ENCODE measurements around the gene ADAMTS2. TPM values are rescaled to one million over a fixed set of nuclear protein-coding genes. Genes with fewer than 3 reads are reported as not detected.

The ADAMTS2 gene
- total RNA-seq, 2 experiments from 2014 or later = not detected

DNA sequence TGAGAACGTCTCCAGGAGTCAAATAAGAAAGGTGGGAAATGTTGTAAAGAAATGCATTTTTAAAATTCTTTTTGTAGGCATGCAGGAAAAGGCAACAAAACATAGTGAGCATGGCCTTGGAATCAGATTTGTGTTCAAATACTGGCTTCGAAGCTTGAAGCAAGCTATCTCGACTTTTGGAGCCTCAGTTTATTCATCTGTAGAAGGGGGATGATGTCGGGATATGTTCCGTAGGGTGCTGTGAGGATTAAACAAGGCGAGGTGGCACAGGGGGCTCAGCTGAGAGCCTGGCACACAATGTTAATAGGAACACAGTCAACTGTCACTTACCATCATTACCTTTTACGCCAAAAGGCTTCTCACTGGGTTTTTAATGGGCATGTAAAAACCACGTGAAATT lies 4.8 kb downstream of the ADAMTS2 start:
- DNase-seq = no peak
- Histone ChIP-seq H3K27me3 (ENCODE audit: control insufficient read depth in 1 of 2, insufficient read depth in 2 of 2, low read length in 2 of 2) (peaks cover 18 to 29% of the 10 kb centered on the region in 2 experiments), H3K4me3 (ENCODE audit: low read length) (no peak overlapping the region), H3K27ac (ENCODE audit: low read depth in 1 of 2, low read length in 2 of 2) (no peak overlapping the region), H3K36me3 (ENCODE audit: insufficient read depth, low read length) (no peaks in the 10 kb centered on the region), H3K9me3 (ENCODE audit: control insufficient read depth in 1 of 2, insufficient read depth in 1 of 2, low read length in 2 of 2) (peaks cover 0 to 7% of the 10 kb centered on the region in 2 experiments), H3K4me1 (ENCODE audit: insufficient read depth, low read length) (peaks cover 6% of the 10 kb centered on the region)
- POLR2A ChIA-PET = no interaction called here
- Mint-ChIP-seq H3K9me3 (no peaks in the 10 kb centered on the region), H3K36me3 (ENCODE audit: low read depth) (no peaks in the 10 kb centered on the region), H3K27me3 (peaks cover 37% of the 10 kb centered on the region), H3K4me3 (no peak overlapping the region), H3K27ac (no peak overlapping the region), H3K4me1 (ENCODE audit: low read depth) (peaks cover 7% of the 10 kb centered on the region)
- TF ChIP-seq, protein P1, sequence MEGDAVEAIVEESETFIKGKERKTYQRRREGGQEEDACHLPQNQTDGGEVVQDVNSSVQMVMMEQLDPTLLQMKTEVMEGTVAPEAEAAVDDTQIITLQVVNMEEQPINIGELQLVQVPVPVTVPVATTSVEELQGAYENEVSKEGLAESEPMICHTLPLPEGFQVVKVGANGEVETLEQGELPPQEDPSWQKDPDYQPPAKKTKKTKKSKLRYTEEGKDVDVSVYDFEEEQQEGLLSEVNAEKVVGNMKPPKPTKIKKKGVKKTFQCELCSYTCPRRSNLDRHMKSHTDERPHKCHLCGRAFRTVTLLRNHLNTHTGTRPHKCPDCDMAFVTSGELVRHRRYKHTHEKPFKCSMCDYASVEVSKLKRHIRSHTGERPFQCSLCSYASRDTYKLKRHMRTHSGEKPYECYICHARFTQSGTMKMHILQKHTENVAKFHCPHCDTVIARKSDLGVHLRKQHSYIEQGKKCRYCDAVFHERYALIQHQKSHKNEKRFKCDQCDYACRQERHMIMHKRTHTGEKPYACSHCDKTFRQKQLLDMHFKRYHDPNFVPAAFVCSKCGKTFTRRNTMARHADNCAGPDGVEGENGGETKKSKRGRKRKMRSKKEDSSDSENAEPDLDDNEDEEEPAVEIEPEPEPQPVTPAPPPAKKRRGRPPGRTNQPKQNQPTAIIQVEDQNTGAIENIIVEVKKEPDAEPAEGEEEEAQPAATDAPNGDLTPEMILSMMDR (IDR thresholded peaks at IDR 0.05) = no peak
- CTCF ChIA-PET = no interaction called here
- intact Hi-C loops (cut with DNase I, micrococcal nuclease) = no loop called here
- ATAC-seq (ENCODE audit: poor library complexity) = no peak

DNA sequence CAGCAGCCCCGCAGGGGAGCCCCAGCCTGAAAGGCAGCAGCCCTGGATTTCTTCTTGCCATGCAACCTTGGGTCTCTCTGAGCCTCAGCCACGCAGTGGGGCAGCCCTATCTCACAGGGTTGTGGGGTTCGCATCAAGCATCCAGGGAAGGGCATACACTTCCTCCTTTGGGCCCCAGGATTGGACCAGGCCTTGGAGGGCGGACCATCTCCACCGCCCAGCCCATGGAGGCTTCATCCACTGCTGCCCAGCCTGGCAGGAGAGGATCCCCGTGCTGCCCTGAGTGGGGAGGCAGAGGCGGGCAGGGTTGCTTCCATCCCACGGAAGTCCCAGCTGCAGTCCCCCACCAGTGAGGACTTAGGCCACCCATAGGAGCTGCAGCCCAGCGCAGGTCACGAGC lies 5.3 kb downstream of the ADAMTS2 start:
- Histone ChIP-seq H3K4me1 (ENCODE audit: insufficient read depth, low read length) (peaks cover 6% of the 10 kb centered on the region), H3K36me3 (ENCODE audit: insufficient read depth, low read length) (no peaks in the 10 kb centered on the region), H3K27me3 (ENCODE audit: control insufficient read depth in 1 of 2, insufficient read depth in 2 of 2, low read length in 2 of 2) (peaks cover 18 to 29% of the 10 kb centered on the region in 2 experiments), H3K4me3 (ENCODE audit: low read length) (no peak overlapping the region), H3K9me3 (ENCODE audit: control insufficient read depth in 1 of 2, insufficient read depth in 1 of 2, low read length in 2 of 2) (peaks cover 0 to 7% of the 10 kb centered on the region in 2 experiments), H3K27ac (ENCODE audit: low read depth in 1 of 2, low read length in 2 of 2) (no peak overlapping the region)
- Mint-ChIP-seq H3K9me3 (no peaks in the 10 kb centered on the region), H3K27me3 (peaks cover 37% of the 10 kb centered on the region), H3K4me3 (no peak overlapping the region), H3K4me1 (ENCODE audit: low read depth) (peaks cover 7% of the 10 kb centered on the region), H3K27ac (no peak overlapping the region), H3K36me3 (ENCODE audit: low read depth) (no peaks in the 10 kb centered on the region)
- DNase-seq (no peak), ATAC-seq (ENCODE audit: poor library complexity) (no peak)
- TF ChIP-seq, protein P1 (IDR thresholded peaks at IDR 0.05) = no peak
- intact Hi-C loops (cut with DNase I, micrococcal nuclease) = no loop called here
- ChIA-PET CTCF (no interaction called here), POLR2A (no interaction called here)

- Histone ChIP-seq H3K4me3 (ENCODE audit: low read length) (no peak overlapping the region), H3K27ac (ENCODE audit: low read depth in 1 of 2, low read length in 2 of 2) (no peak overlapping the region), H3K9me3 (ENCODE audit: control insufficient read depth in 1 of 2, insufficient read depth in 1 of 2, low read length in 2 of 2) (peaks cover 0 to 7% of the 10 kb centered on the region in 2 experiments), H3K4me1 (ENCODE audit: insufficient read depth, low read length) (peaks cover 2% of the 10 kb centered on the region), H3K27me3 (ENCODE audit: control insufficient read depth in 1 of 2, insufficient read depth in 2 of 2, low read length in 2 of 2) (peaks cover 15 to 24% of the 10 kb centered on the region in 2 experiments), H3K36me3 (ENCODE audit: insufficient read depth, low read length) (no peaks in the 10 kb centered on the region)
- POLR2A ChIA-PET = no interaction called here
- Mint-ChIP-seq H3K27me3 (peaks cover 37% of the 10 kb centered on the region), H3K4me1 (ENCODE audit: low read depth) (peaks cover 7% of the 10 kb centered on the region), H3K36me3 (ENCODE audit: low read depth) (no peaks in the 10 kb centered on the region), H3K9me3 (no peaks in the 10 kb centered on the region), H3K4me3 (no peak overlapping the region), H3K27ac (no peak overlapping the region)
- CTCF ChIA-PET = no interaction called here
- DNase-seq (no peak), ATAC-seq (ENCODE audit: poor library complexity) (no peak)
- intact Hi-C loops (cut with DNase I, micrococcal nuclease) = no loop called here
- TF ChIP-seq, protein P1 (IDR thresholded peaks at IDR 0.05) = no peak
These were observed 6.2 kb downstream of the ADAMTS2 start for GRCh38 chr5:179339081-179339480.
